Lower leg skin (tissue), 4 donors: Measurements from ENCODE around the gene ASB10. TPM values are rescaled to one million over a fixed set of nuclear protein-coding genes. Genes with fewer than 3 reads are reported as not detected.

Experiments
- DNase-seq, 2 donors: peaks; one replicate each; pipeline ENCODE4 v3.0.0-alpha.2; 2019; ENCODE audit warnings: low spot score in 2 of 2
- H3K4me3 ChIP-seq: fragments of 200-600 bp; sonication (generic); 2 replicates; pipeline ENCODE4 v1.5.1; 2017; ENCODE audit warnings: mild to moderate bottlenecking, low read depth; ENCODE audit not compliant: poor library complexity, severe bottlenecking
- POLR2A ChIP-seq, 2 donors: fragments of 450-650 bp; IDR thresholded peaks; one replicate each; pipeline ENCODE4 v1.6.1; 2016 to 2017; ENCODE audit warnings: antibody characterized with exemption in 2 of 2, mild to moderate bottlenecking in 1 of 2, moderate library complexity in 1 of 2
- WGBS, 2 donors: methylation state at CpG; one replicate each; pipeline ENCODE4 v1.1.5; 2018; 5-methylcytosine and 5-hydroxymethylcytosine counted together
- intact Hi-C: fragments of 100-400 bp; cut with DNase I; formaldehyde crosslinking; loops from one replicate; pipeline ENCODE4 v1.15.0; 2023; ENCODE audit warnings: low total_unique reads
- total RNA-seq, 4 donors: library from RNA; depleted of rRNA; stranded (reverse); fragments of >200 nt; gene quantifications; one replicate each; pipeline ENCODE4 v1.1.0, GENCODE V29; 2016
- TF ChIP-seq, protein P1 (sequence below), 3 donors: fragments of 450-650 bp; IDR thresholded peaks; one replicate each; pipeline ENCODE4 v1.5.1; 2016; ENCODE audit warnings: antibody characterized with exemption in 3 of 3, mild to moderate bottlenecking in 3 of 3, moderate library complexity in 2 of 3

The ASB10 gene
- total RNA-seq, 4 donors from 2014 or later = not detected

DNA sequence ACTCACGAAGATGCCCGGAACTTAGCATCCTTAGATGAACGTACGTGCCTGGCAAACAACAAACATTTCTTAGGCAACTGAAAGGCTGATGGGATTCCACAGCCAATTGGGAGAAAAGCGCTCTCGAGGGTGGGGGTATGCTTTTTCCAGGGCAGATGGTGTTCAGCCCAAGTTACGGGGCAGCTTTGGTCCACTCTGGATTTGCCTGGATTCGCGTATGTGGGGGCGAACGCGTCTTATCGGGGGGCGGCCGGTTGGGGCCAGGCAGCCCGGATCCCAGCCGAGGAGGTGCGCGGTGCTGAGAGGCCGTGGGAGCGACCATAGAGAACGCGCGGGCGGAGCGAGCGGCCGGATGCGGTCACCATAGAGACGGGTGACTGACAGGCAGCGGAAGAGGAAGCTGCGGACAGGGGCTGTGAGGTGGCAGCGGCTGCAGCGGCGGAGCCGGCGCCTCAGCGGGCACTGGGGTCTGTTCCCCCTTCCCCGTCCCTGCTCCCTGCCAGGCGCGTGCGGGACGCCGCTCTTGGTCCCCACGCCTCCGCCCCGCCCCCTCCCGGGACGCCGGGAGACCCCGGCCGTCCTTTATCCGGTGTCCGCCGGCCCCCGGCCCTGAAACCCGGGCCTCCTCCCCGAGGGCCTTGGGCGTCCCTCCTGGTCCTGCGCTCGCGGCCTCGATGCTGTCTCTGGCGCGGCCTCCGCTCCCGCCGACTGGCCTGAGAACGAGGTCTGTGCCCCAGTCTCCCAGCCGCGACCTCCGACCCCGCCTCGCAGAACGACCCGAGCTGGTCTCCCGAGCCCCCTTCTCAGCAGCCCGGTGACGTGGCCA lies 45.3 kb upstream of the ASB10 start, which contains the start of gene CHPF2:
Gene CHPF2, plus strand, starts transcription at position 393 of the 826 bp plus-strand sequence. CDS start 1,529 bp downstream, outside the sequence.
- DNase-seq = peak; percentile 89 to 98
- peak in 1 of 2 donors; percentile 34 for TF ChIP-seq POLR2A (IDR thresholded peaks at IDR 0.05)
- TF ChIP-seq, protein P1, sequence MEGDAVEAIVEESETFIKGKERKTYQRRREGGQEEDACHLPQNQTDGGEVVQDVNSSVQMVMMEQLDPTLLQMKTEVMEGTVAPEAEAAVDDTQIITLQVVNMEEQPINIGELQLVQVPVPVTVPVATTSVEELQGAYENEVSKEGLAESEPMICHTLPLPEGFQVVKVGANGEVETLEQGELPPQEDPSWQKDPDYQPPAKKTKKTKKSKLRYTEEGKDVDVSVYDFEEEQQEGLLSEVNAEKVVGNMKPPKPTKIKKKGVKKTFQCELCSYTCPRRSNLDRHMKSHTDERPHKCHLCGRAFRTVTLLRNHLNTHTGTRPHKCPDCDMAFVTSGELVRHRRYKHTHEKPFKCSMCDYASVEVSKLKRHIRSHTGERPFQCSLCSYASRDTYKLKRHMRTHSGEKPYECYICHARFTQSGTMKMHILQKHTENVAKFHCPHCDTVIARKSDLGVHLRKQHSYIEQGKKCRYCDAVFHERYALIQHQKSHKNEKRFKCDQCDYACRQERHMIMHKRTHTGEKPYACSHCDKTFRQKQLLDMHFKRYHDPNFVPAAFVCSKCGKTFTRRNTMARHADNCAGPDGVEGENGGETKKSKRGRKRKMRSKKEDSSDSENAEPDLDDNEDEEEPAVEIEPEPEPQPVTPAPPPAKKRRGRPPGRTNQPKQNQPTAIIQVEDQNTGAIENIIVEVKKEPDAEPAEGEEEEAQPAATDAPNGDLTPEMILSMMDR (IDR thresholded peaks at IDR 0.05) = no peak
- intact Hi-C loops = no loop called here
- H3K4me3 ChIP-seq = peak within 1 kb of the TSS; percentile 95
- 0 to 1% methylated on average over 19 to 29 of the region's 79 CpGs for WGBS, 2 donors

DNA sequence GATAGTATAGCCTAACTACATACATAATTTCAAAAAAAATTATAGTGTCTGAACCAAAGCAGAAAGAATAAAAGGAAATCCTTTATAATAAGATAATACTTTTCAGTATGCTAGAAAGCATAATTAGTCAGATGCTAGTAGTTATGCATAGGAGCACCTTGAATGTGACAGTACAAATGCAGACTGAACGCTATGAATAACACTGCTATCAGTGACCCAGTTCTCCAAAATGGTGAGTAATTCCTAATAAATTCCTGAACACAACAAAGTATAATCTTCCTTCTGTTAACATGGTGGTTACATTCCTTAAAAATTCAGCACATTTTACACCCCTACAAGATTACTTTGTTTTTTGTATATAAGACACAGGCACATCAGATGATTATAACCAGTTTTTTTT lies 44.0 kb upstream of the ASB10 start:
- DNase-seq = no peak
- H3K4me3 ChIP-seq = no peak overlapping the region
- TF ChIP-seq, protein P1 (IDR thresholded peaks at IDR 0.05) = no peak
- no peak for TF ChIP-seq POLR2A (IDR thresholded peaks at IDR 0.05)
- 65 to 81% methylated on average over 1 of the region's 1 CpG for WGBS, 2 donors
- intact Hi-C loops = no loop called here

GRCh38 chr7:151229249-151229648 lies 42.2 kb upstream of the ASB10 start:
- WGBS, 2 donors = 92% methylated on average over 10 of the region's 10 CpGs
- no peak overlapping the region for H3K4me3 ChIP-seq
- TF ChIP-seq POLR2A (IDR thresholded peaks at IDR 0.05) = no peak
- TF ChIP-seq, protein P1 (IDR thresholded peaks at IDR 0.05) = no peak
- DNase-seq = no peak
- intact Hi-C loops = no loop called here

GRCh38 chr7:151228024-151228866 lies 41.2 kb upstream of the ASB10 start:
- TF ChIP-seq POLR2A (IDR thresholded peaks at IDR 0.05) = no peak
- TF ChIP-seq, protein P1 (IDR thresholded peaks at IDR 0.05) = no peak
- H3K4me3 ChIP-seq = no peak overlapping the region
- 64 to 66% methylated on average over 10 of the region's 10 CpGs for WGBS, 2 donors
- no peak for DNase-seq
- intact Hi-C loops = no loop called here

- TF ChIP-seq POLR2A (IDR thresholded peaks at IDR 0.05) = no peak
- TF ChIP-seq, protein P1 (IDR thresholded peaks at IDR 0.05) = no peak
- 0% methylated on average over 61 to 68 of the region's 68 CpGs for WGBS, 2 donors
- peak; percentile 99 to 100 for DNase-seq
- peak within 1 kb of the TSS; percentile 69 for H3K4me3 ChIP-seq
- intact Hi-C loops = no loop called here
These were observed 40.1 kb upstream of the ASB10 start, which contains the start of gene ABCF2 for GRCh38 chr7:151226875-151227782. Gene ABCF2 (minus strand): TSS chr7:151227205. CDS start chr7:151226458, 747 bp downstream.
